ENCODE results near the gene PDZD2.

PDZD2 gene

DNA sequence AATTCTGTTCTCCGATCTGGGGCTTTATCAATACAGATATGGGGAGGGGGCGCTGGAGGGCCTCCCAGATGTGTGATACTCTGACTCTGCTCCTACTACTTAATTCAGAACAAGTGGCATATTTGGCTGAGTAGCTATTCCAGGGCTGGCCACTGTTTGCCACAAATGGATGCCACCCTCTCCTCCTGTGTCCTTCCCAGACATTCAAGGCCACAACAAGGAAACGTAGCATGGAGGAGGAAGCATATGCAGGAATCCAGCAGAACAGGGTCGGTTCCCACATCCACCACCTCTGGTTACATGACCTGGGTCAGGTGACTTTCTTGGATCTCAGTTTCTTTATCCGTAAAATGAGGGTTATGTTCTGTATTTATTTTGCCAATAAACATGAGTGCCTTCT is 404.2 kb downstream of the PDZD2 start:
- Histone ChIP-seq H3K9ac (ENCODE audit: low read length) (no peak overlapping the region), H3K27ac (ENCODE audit: low read depth, low read length) (no peak overlapping the region), H3K9me3 (ENCODE audit: low read length) (no peaks in the 10 kb centered on the region), H3K27me3 (ENCODE audit: control insufficient read depth in 1 of 2, insufficient read depth in 2 of 2, low read length in 2 of 2) (no peaks in the 10 kb centered on the region), H3K36me3 (ENCODE audit: insufficient read depth, low read length) (no peaks in the 10 kb centered on the region), H3K4me1 (ENCODE audit: insufficient read depth, low read length) (no peaks in the 10 kb centered on the region), H3K4me3 (ENCODE audit: low read depth in 1 of 2, low read length in 2 of 2) (no peak overlapping the region)

DNA sequence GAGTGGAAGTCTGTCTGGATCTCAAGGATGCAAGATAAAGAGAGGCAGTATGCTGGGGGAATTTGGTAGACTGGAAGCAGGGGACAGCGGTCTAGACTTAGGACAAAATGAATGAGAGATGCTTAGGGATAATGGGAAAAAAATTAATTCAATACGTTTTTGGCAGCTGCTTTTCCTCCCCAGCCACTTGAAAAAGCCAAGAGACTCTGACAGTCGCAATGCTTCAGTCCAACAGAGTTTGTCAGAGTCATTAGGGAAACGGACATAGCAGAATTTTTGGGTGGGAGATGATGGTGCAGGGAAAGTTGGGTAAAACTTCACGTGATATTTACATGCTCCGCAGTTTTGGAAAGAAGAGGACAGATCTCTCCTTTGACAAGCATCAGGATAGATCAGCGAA is 405.5 kb downstream of the PDZD2 start:
- Histone ChIP-seq H3K4me3 (ENCODE audit: low read depth in 1 of 2, low read length in 2 of 2) (no peak overlapping the region), H3K9ac (ENCODE audit: low read length) (no peak overlapping the region), H3K27ac (ENCODE audit: low read depth, low read length) (no peak overlapping the region), H3K4me1 (ENCODE audit: insufficient read depth, low read length) (no peaks in the 10 kb centered on the region), H3K9me3 (ENCODE audit: low read length) (no peaks in the 10 kb centered on the region), H3K27me3 (ENCODE audit: control insufficient read depth in 1 of 2, insufficient read depth in 2 of 2, low read length in 2 of 2) (no peaks in the 10 kb centered on the region), H3K36me3 (ENCODE audit: insufficient read depth, low read length) (no peaks in the 10 kb centered on the region)

DNA sequence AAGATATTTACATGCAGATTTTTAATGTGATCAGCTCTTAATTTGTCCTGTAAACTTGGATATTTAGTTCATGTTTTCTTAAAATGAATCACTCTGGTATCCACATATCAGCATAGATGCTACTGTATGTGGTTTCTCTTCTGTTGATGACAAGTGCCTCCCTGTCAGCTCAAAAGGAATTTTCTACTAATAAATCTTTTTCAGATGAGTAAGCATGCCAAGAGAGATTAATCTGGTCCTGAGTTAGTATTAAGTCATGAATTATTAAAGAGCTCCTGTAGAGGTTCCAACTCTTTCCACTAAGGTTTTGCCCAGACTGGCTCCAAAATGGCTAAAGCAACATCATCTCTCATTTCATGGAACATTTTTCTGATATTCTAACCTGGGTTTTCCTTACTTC is 406.0 kb downstream of the PDZD2 start:
- H3K4me3 ChIP-seq (ENCODE audit: low read depth in 1 of 2, low read length in 2 of 2): no peak overlapping the region
- no peak overlapping the region for H3K27ac ChIP-seq (ENCODE audit: low read depth, low read length)
- H3K9ac ChIP-seq (ENCODE audit: low read length): no peak overlapping the region
- H3K4me1 ChIP-seq (ENCODE audit: insufficient read depth, low read length): no peaks in the 10 kb centered on the region
- H3K27me3 ChIP-seq (ENCODE audit: control insufficient read depth in 1 of 2, insufficient read depth in 2 of 2, low read length in 2 of 2): no peaks in the 10 kb centered on the region
- H3K9me3 ChIP-seq (ENCODE audit: low read length): no peaks in the 10 kb centered on the region
- no peaks in the 10 kb centered on the region for H3K36me3 ChIP-seq (ENCODE audit: insufficient read depth, low read length)

DNA sequence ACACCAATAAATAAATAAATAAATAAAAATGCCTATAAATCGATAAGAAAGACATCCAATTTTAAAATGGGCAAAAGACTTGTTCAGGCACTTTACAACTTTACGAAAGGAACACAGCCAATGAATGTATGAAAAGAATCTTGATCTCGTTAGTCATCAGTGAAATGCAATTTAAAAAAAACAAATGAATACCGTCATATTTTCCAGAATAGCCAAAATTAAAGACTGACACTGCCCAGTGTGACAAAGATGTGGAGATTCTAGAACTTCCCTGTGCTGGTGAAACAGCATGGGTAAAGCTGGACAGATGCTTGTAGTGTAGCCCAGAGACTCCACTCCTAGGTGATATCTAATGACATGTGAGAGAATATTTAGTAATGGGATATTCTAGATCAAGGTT is 408.1 kb downstream of the PDZD2 start:
- H3K27ac ChIP-seq (ENCODE audit: low read depth, low read length): no peak overlapping the region
- no peaks in the 10 kb centered on the region for H3K36me3 ChIP-seq (ENCODE audit: insufficient read depth, low read length)
- no peaks in the 10 kb centered on the region for H3K9me3 ChIP-seq (ENCODE audit: low read length)
- no peaks in the 10 kb centered on the region for H3K4me1 ChIP-seq (ENCODE audit: insufficient read depth, low read length)
- H3K9ac ChIP-seq (ENCODE audit: low read length): no peak overlapping the region
- no peaks in the 10 kb centered on the region for H3K27me3 ChIP-seq (ENCODE audit: control insufficient read depth in 1 of 2, insufficient read depth in 2 of 2, low read length in 2 of 2)
- no peak overlapping the region for H3K4me3 ChIP-seq (ENCODE audit: low read depth in 1 of 2, low read length in 2 of 2)

DNA sequence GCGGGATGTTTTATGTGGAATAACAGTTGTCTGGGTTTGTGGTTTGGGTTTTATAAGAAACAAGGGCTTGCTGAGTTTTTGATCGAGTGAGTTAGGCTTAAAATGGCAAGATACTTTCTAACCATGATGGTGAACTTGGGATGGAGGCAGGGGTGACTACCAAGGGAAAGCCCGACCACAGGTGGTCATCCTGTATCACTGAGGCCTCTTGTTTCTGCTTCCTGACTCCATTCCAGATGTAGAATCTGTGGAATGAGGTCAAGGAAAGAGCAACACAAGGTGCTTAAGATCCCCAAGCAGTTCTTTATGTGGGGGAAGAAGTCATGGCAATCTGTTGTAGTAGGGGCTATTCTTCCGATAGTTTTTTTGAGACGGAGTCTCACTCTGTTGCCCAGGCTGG is 412.9 kb downstream of the PDZD2 start:
- H3K4me1 ChIP-seq (ENCODE audit: insufficient read depth, low read length): no peaks in the 10 kb centered on the region
- H3K27ac ChIP-seq (ENCODE audit: low read depth, low read length): no peak overlapping the region
- H3K9me3 ChIP-seq (ENCODE audit: low read length): no peaks in the 10 kb centered on the region
- H3K27me3 ChIP-seq (ENCODE audit: control insufficient read depth in 1 of 2, insufficient read depth in 2 of 2, low read length in 2 of 2): no peaks in the 10 kb centered on the region
- no peak overlapping the region for H3K9ac ChIP-seq (ENCODE audit: low read length)
- H3K36me3 ChIP-seq (ENCODE audit: insufficient read depth, low read length): no peaks in the 10 kb centered on the region
- no peak overlapping the region for H3K4me3 ChIP-seq (ENCODE audit: low read depth in 1 of 2, low read length in 2 of 2)

DNA sequence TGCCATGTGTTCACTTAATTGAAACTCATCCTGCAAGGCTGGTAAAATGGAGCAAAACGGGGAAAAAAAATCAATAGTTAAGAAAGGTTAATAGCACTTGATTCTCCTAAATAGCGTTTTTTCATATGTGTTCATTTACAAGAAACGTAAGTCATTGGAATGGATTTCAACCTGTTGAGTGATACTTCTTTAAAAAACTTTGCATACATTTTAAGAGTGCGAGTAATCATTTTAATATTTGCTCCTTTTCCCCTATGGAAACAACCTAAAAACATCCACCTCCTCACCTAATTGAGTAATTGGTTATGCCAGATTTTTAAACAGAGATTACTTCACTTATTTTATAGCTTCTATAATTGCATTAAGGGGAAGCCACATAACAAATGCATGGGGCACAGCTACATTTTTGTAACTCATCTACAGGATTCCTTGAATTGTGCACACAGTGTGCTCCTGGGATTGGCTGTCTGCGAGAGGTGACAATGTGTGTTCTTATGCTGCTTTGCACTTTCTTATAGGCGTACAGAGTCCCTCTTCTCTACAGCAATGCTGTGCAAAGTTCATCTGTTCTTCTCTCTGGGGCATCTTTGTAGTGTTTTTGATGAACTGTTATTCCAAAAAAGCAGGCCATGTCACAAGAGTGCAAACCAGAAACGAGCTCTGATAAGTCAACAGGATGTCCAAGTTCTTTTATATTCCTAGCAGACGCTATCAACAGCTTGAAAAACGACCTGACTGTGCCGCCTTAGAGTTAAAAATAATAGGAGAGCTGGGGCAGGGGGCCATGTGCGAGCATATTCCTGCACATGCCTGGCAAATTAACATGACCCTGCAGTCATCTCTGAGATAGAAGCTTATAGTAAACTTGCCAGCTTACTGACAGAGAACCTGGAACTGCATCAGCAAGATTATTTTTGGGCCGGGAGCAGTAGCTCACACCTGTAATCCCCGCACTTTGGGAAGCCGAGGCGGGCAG is 417.2 kb downstream of the PDZD2 start:
- no peak overlapping the region for H3K27ac ChIP-seq (ENCODE audit: low read depth, low read length)
- no peaks in the 10 kb centered on the region for H3K27me3 ChIP-seq (ENCODE audit: control insufficient read depth in 1 of 2, insufficient read depth in 2 of 2, low read length in 2 of 2)
- no peaks in the 10 kb centered on the region for H3K9me3 ChIP-seq (ENCODE audit: low read length)
- no peaks in the 10 kb centered on the region for H3K4me1 ChIP-seq (ENCODE audit: insufficient read depth, low read length)
- no peak overlapping the region for H3K9ac ChIP-seq (ENCODE audit: low read length)
- no peak overlapping the region for H3K4me3 ChIP-seq (ENCODE audit: low read depth in 1 of 2, low read length in 2 of 2)
- no peaks in the 10 kb centered on the region for H3K36me3 ChIP-seq (ENCODE audit: insufficient read depth, low read length)

DNA sequence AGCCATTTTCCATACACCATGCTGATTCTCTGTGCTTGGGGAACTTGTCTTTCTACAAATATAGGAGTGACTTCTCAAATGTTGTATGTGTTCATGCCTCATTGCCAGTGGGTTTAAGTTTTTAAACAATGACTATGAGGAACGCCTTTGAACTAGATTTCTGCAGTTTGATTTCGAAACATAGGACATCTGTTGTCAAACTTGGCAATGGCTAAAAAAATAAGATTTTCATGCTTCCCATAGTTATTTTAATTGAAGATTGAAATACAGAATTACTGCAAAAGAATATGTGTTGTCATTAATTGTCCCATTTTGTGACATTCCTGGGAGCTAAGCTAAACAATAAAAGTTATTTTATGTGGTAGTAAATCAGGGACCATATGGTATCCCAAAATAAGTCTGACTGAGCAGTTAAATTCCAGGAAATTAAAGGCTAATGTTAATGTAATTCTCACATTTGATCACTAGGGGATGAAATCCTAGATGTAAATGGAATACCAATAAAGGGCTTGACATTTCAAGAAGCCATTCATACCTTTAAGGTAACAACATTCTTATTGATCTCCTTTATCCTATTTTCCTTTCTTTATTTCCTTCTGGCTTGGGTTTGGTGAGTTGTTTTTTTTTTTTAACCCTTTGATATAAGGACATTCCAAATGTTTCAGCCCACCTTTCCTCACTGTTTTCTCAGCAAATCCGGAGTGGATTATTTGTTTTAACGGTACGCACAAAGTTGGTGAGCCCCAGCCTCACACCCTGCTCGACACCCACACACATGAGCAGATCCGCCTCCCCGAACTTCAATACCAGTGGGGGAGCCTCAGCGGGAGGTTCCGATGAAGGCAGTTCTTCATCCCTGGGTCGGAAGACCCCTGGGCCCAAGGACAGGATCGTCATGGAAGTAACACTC is 418.5 kb downstream of the PDZD2 start:
- Histone ChIP-seq H3K9me3 (ENCODE audit: low read length) (no peaks in the 10 kb centered on the region), H3K4me3 (ENCODE audit: low read depth in 1 of 2, low read length in 2 of 2) (no peak overlapping the region), H3K9ac (ENCODE audit: low read length) (no peak overlapping the region), H3K27ac (ENCODE audit: low read depth, low read length) (no peak overlapping the region), H3K36me3 (ENCODE audit: insufficient read depth, low read length) (no peaks in the 10 kb centered on the region), H3K4me1 (ENCODE audit: insufficient read depth, low read length) (no peaks in the 10 kb centered on the region), H3K27me3 (ENCODE audit: control insufficient read depth in 1 of 2, insufficient read depth in 2 of 2, low read length in 2 of 2) (no peaks in the 10 kb centered on the region)

DNA sequence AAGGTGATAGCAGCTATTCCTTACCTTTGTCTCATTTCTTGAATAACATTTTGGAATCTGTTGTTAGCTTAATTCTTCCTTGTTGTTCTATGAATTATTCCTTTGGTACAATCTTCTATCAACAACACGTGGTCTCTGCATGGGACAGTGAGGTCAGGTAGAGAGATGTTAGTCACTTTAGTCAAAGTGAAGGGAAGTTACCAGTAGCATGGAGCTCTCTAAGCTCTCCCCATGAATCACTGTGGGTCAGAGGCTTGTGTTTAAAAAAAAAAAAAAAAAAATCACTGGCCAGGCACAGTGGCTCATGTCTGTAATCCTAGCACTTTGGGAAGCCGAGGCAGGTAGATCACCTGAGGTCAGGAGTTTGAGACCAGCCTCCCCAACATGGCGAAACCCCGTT is 419.2 kb downstream of the PDZD2 start:
- no peaks in the 10 kb centered on the region for H3K4me1 ChIP-seq (ENCODE audit: insufficient read depth, low read length)
- no peak overlapping the region for H3K4me3 ChIP-seq (ENCODE audit: low read depth in 1 of 2, low read length in 2 of 2)
- no peak overlapping the region for H3K27ac ChIP-seq (ENCODE audit: low read depth, low read length)
- no peaks in the 10 kb centered on the region for H3K9me3 ChIP-seq (ENCODE audit: low read length)
- no peaks in the 10 kb centered on the region for H3K36me3 ChIP-seq (ENCODE audit: insufficient read depth, low read length)
- H3K9ac ChIP-seq (ENCODE audit: low read length): no peak overlapping the region
- no peaks in the 10 kb centered on the region for H3K27me3 ChIP-seq (ENCODE audit: control insufficient read depth in 1 of 2, insufficient read depth in 2 of 2, low read length in 2 of 2)

DNA sequence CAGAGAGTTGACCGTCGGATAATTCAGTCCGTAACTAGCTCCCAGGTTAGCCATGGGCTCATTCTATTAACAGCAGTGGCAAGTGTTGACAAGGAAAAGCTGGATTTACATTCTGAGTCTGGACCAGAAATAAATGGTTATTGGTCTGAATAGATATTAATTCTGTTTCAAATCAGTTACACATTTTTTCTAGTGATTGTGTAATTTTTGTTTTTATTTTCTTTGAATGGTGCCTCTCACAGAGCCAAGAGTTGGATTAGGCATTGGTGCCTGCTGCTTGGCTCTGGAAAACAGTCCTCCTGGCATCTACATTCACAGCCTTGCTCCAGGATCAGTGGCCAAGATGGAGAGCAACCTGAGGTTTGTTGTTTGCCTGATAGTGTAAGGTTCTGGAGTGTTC is 420.1 kb downstream of the PDZD2 start:
- no peaks in the 10 kb centered on the region for H3K36me3 ChIP-seq (ENCODE audit: insufficient read depth, low read length)

DNA sequence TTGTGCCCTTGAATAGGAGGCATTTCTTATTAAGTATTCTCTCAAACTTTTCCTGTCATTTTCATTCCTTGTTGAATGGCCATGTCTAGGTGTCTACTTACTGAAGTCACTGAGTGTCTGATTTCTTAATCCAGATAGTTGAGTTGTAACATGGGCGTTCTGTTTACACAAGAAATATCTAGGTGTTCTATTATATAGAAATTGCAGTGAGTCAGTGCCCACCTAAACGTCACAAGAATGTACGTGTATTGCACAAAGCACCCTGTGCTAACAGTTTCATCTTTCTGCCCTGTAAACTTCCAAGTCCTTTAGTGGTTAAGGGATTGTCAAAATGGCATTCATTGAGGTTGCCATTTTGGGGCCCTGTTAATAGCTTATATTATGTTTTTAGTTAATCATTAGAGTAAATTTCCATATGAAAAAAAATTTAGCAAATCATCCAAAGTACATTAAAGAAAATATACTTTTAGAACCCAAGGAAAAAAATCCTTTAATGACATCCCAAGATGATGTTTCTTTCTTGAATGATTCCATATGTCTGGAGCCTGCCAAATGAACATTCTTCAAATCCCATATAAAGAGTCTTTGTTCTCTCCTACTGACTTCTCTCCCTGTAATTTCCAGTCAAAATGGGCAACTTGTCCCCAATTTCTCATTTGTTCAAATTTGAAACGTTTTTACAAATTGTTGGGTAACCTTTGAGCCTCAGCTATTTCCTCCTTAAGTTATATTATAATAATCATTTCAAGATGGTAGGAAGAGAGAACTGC is 421.0 kb downstream of the PDZD2 start:
- H3K4me3 ChIP-seq (ENCODE audit: low read depth in 1 of 2, low read length in 2 of 2): no peak overlapping the region
- no peaks in the 10 kb centered on the region for H3K36me3 ChIP-seq (ENCODE audit: insufficient read depth, low read length)
- H3K4me1 ChIP-seq (ENCODE audit: insufficient read depth, low read length): no peaks in the 10 kb centered on the region
- H3K27me3 ChIP-seq (ENCODE audit: control insufficient read depth in 1 of 2, insufficient read depth in 2 of 2, low read length in 2 of 2): no peaks in the 10 kb centered on the region
- H3K9ac ChIP-seq (ENCODE audit: low read length): no peak overlapping the region
- H3K9me3 ChIP-seq (ENCODE audit: low read length): no peaks in the 10 kb centered on the region
- no peak overlapping the region for H3K27ac ChIP-seq (ENCODE audit: low read depth, low read length)

More for the DNA sequence above, 420.1 kb downstream of the PDZD2 start:
- no peaks in the 10 kb centered on the region for H3K9me3 ChIP-seq (ENCODE audit: low read length)
- no peak overlapping the region for H3K27ac ChIP-seq (ENCODE audit: low read depth, low read length)
- H3K9ac ChIP-seq (ENCODE audit: low read length): no peak overlapping the region
- no peaks in the 10 kb centered on the region for H3K27me3 ChIP-seq (ENCODE audit: control insufficient read depth in 1 of 2, insufficient read depth in 2 of 2, low read length in 2 of 2)
- no peak overlapping the region for H3K4me3 ChIP-seq (ENCODE audit: low read depth in 1 of 2, low read length in 2 of 2)
- H3K4me1 ChIP-seq (ENCODE audit: insufficient read depth, low read length): no peaks in the 10 kb centered on the region

DNA sequence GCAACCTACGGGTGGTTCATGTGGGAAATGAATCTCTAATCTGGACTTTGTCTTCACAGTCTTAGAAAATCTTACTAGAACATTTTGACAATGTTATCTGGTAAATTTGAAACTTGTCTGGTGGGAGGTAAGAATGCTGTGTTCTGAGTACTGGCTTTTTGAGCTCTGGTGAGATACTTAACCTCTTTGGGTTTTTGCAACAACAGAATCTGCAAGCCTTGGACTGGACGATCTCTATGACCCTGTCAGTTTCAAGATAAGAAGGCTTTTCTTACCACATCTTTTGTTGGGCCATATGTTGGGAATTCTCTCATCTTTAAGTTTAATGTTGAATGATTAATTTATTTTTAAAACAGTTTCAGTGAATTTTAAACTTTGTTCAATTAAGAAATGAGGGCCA is 422.3 kb downstream of the PDZD2 start:
- H3K27me3 ChIP-seq (ENCODE audit: control insufficient read depth in 1 of 2, insufficient read depth in 2 of 2, low read length in 2 of 2): no peaks in the 10 kb centered on the region
- H3K36me3 ChIP-seq (ENCODE audit: insufficient read depth, low read length): no peaks in the 10 kb centered on the region
- H3K27ac ChIP-seq (ENCODE audit: low read depth, low read length): no peak overlapping the region
- H3K9ac ChIP-seq (ENCODE audit: low read length): no peak overlapping the region
- H3K9me3 ChIP-seq (ENCODE audit: low read length): no peaks in the 10 kb centered on the region
- no peak overlapping the region for H3K4me3 ChIP-seq (ENCODE audit: low read depth in 1 of 2, low read length in 2 of 2)
- no peaks in the 10 kb centered on the region for H3K4me1 ChIP-seq (ENCODE audit: insufficient read depth, low read length)

Data from muscle layer of colon (tissue), 2 donors.